Right atrium auricular region (tissue), 2 donors: ENCODE results near the gene TUB. TPM values are rescaled to one million over a fixed set of nuclear protein-coding genes. Genes with fewer than 3 reads are reported as not detected.

Source experiments
- DNase-seq: peaks from one replicate; pipeline ENCODE4 v3.0.0-alpha.2; 2019; ENCODE audit warnings: low spot score
- H3K27ac ChIP-seq, 2 donors: fragments of 200-600 bp; sonication (generic); 1 replicate in 1 of 2; 2 replicates in 1 of 2; pipeline ENCODE4 v1.5.1; 2016 to 2019
- H3K27me3 ChIP-seq, 2 donors: fragments of 200-600 bp; sonication (generic); one replicate each; pipeline versions ENCODE4 v1.5.1 to v1.6.0; 2017 to 2019
- H3K36me3 ChIP-seq: fragments of 200-600 bp; sonication (generic); one replicate; pipeline ENCODE4 v1.5.1; 2016
- H3K4me1 ChIP-seq, 2 donors: fragments of 200-600 bp; sonication (generic); one replicate each; pipeline versions ENCODE4 v1.5.1 to v1.6.0; 2017 to 2019
- H3K4me3 ChIP-seq, 2 donors: fragments of 200-600 bp; sonication (generic); 1 replicate in 1 of 2; 2 replicates in 1 of 2; pipeline ENCODE4 v1.5.1; 2017 to 2019; ENCODE audit warnings: mild to moderate bottlenecking in 1 of 2, moderate library complexity in 1 of 2
- H3K9me3 ChIP-seq, 2 donors: fragments of 200-600 bp; sonication (generic); one replicate each; pipeline ENCODE4 v1.5.1; 2019
- CTCF ChIP-seq, 2 donors: fragments of 200-600 bp; sonication (generic); IDR thresholded peaks; one replicate each; pipeline ENCODE4 v1.5.1; 2019; ENCODE audit warnings: antibody characterized with exemption in 2 of 2
- total RNA-seq, 2 donors: library from RNA; depleted of rRNA; stranded (reverse); fragments of >200 nt; gene quantifications; one replicate each; pipeline ENCODE4 v1.1.0, GENCODE V29; 2016

Gene TUB
- total RNA-seq, 2 donors from 2014 or later = 11.3 to 22.9 TPM

GRCh38 chr11:8075119-8075726 is 5.8 kb upstream of the TUB start:
- no peak for TF ChIP-seq CTCF (IDR thresholded peaks at IDR 0.05)
- H3K4me3 ChIP-seq = no peak overlapping the region
- no peaks in the 10 kb centered on the region for H3K4me1 ChIP-seq
- DNase-seq = no peak
- H3K27me3 ChIP-seq = no peaks in the 10 kb centered on the region
- H3K27ac ChIP-seq = no peak overlapping the region
- no peaks in the 10 kb centered on the region for H3K9me3 ChIP-seq
- no peaks in the 10 kb centered on the region for H3K36me3 ChIP-seq

GRCh38 chr11:8079111-8079675 is 1.8 kb upstream of the TUB start:
- TF ChIP-seq CTCF (IDR thresholded peaks at IDR 0.05) = no peak
- no peaks in the 10 kb centered on the region for H3K9me3 ChIP-seq
- no peak overlapping the region for H3K4me3 ChIP-seq
- DNase-seq = no peak
- no peak overlapping the region for H3K27ac ChIP-seq
- H3K27me3 ChIP-seq = no peaks in the 10 kb centered on the region
- no peaks in the 10 kb centered on the region for H3K36me3 ChIP-seq
- H3K4me1 ChIP-seq = peaks cover 0 to 31% of the 10 kb centered on the region in 2 donors

- TF ChIP-seq CTCF (IDR thresholded peaks at IDR 0.05) = no peak
These were observed 841 bp upstream of the TUB start for GRCh38 chr11:8080069-8080670.

GRCh38 chr11:8081591-8082250 is 710 bp downstream of the TUB start:
- Histone ChIP-seq H3K4me3 (peak overlapping the region; percentile 64 to 70), H3K27me3 (no peaks in the 10 kb centered on the region), H3K9me3 (no peaks in the 10 kb centered on the region), H3K27ac (peak overlapping the region; percentile 49 to 61), H3K36me3 (no peaks in the 10 kb centered on the region), H3K4me1 (peaks cover 0 to 57% of the 10 kb centered on the region in 2 donors)
- DNase-seq = no peak
- TF ChIP-seq CTCF (IDR thresholded peaks at IDR 0.05) = no peak

More at GRCh38 chr11:8080069-8080670, 841 bp upstream of the TUB start:
- no peaks in the 10 kb centered on the region for H3K36me3 ChIP-seq
- no peak for DNase-seq
- H3K9me3 ChIP-seq = no peaks in the 10 kb centered on the region
- H3K27ac ChIP-seq = no peak overlapping the region
- peaks cover 0 to 41% of the 10 kb centered on the region in 2 donors for H3K4me1 ChIP-seq
- no peaks in the 10 kb centered on the region for H3K27me3 ChIP-seq
- peak overlapping the region in 1 of 2 donors; percentile 64 for H3K4me3 ChIP-seq

GRCh38 chr11:8082391-8083087 is 1.5 kb downstream of the TUB start:
- Histone ChIP-seq H3K9me3 (no peaks in the 10 kb centered on the region), H3K4me3 (no peak overlapping the region), H3K27ac (peak overlapping the region; percentile 16 to 37), H3K27me3 (no peaks in the 10 kb centered on the region), H3K4me1 (peaks cover 0 to 59% of the 10 kb centered on the region in 2 donors), H3K36me3 (no peaks in the 10 kb centered on the region)
- DNase-seq = no peak
- no peak for TF ChIP-seq CTCF (IDR thresholded peaks at IDR 0.05)
